HepG2 (cell line): ENCODE data around the gene MAN2C1. TPM values are rescaled to one million over a fixed set of nuclear protein-coding genes. Genes with fewer than 3 reads are reported as not detected.
A peak's percentile ranks its signal among the peaks of the same experiment; 100 is the strongest.

ENCODE experiments used
- ATAC-seq: fragments of 200-7000 bp; cut with Tn5 transposase; 3 replicates; pipeline ENCODE4 v1.9.1; 2020; ENCODE audit warnings: mild to moderate bottlenecking, moderate library complexity
- BruUV-seq: library from RNA; stranded (reverse); fragments of 400-500 nt; replicated peaks from 2 replicates; lab custom pipeline; 2021; lab: Mats Ljungman, UMichigan
- CTCF ChIA-PET: fragments of 300-600 bp; formaldehyde crosslinking; extraction: SDS; loops from one replicate; lab custom pipeline; 2021; ENCODE audit warnings: low total read pairs, inconsistent platforms, low intra/inter-chr PET ratio; lab: Yijun Ruan, JAX
- POLR2A ChIA-PET: fragments of 350-600 bp; sonication (Branson Sonifier 250); formaldehyde crosslinking; loops from one replicate; lab custom pipeline; 2020; ENCODE audit warnings: antibody characterized with exemption, inconsistent platforms; lab: Yijun Ruan, JAX
- DNase-seq: peaks from one replicate; pipeline ENCODE4 v3.0.0-alpha.2; 2015; ENCODE audit warnings: low spot score
- FAIRE-seq: peaks from 3 replicates; lab custom pipeline; 2011; peaks lifted over from hg19 to GRCh38; lab: Jason Lieb, UNC
- H2AFZ ChIP-seq: one replicate; pipeline ENCODE4 v1.6.1; 2011; ENCODE audit warnings: low read length, inconsistent platforms
- H3K27ac ChIP-seq: fragments of 300-600 bp; 3 replicates; pipeline ENCODE4 v1.8.0; 2011; ENCODE audit warnings: mixed run types, mild to moderate bottlenecking, mixed read lengths, low read length, inconsistent platforms; ENCODE audit not compliant: insufficient read depth; ENCODE audit errors: extremely low read length
- H3K27me3 ChIP-seq, 2 experiments: fragments of 200-600 bp in 1 of 2; 2 replicates in 1 of 2; 3 replicates in 1 of 2; pipeline versions ENCODE4 v1.6.0 to v1.8.0; 2011; ENCODE audit warnings: low read length in 2 of 2, mild to moderate bottlenecking in 2 of 2, moderate library complexity in 2 of 2, inconsistent platforms in 1 of 2; ENCODE audit not compliant: insufficient read depth in 2 of 2, control insufficient read depth in 1 of 2
- H3K36me3 ChIP-seq, 2 experiments: fragments of 200-600 bp in 1 of 2; replicated peaks in 1 of 2; 2 replicates in 1 of 2; 3 replicates in 1 of 2; pipeline versions ENCODE4 v1.5.1 to v1.8.0; 2011; ENCODE audit warnings: low read length in 2 of 2, inconsistent platforms in 1 of 2; ENCODE audit not compliant: insufficient read depth in 2 of 2, control insufficient read depth in 1 of 2
- H3K4me1 ChIP-seq: 2 replicates; pipeline ENCODE4 v1.5.1; 2012; ENCODE audit warnings: low read length, inconsistent platforms; ENCODE audit not compliant: insufficient read depth
- H3K4me2 ChIP-seq: 2 replicates; pipeline ENCODE4 v1.6.0; 2011; ENCODE audit warnings: low read depth, low read length, inconsistent platforms
- H3K4me3 ChIP-seq, 3 experiments: fragments of 200-600 bp in 1 of 3; sonication (generic), shearing (Covaris generic) in 1 of 3; replicated peaks in 1 of 3; 2 replicates each; pipeline ENCODE4 v1.5.1; 2011 to 2016; ENCODE audit warnings: low read length in 3 of 3, inconsistent platforms in 2 of 3, low read depth in 2 of 3, mild to moderate bottlenecking in 2 of 3, control low read depth in 1 of 3, mixed read lengths in 1 of 3; ENCODE audit not compliant: insufficient read depth in 1 of 3
- H3K79me2 ChIP-seq: one replicate; pipeline ENCODE4 v1.6.1; 2011; ENCODE audit warnings: low read length, inconsistent platforms; ENCODE audit not compliant: insufficient read depth
- H3K9ac ChIP-seq: 2 replicates; pipeline ENCODE4 v1.6.0; 2011; ENCODE audit warnings: mild to moderate bottlenecking, low read depth, low read length, inconsistent platforms; ENCODE audit not compliant: insufficient read depth
- H3K9me3 ChIP-seq: 2 replicates; pipeline ENCODE4 v1.5.1; 2012; ENCODE audit warnings: mild to moderate bottlenecking, low read length
- H4K20me1 ChIP-seq: 2 replicates; pipeline ENCODE4 v1.6.0; 2011; ENCODE audit warnings: inconsistent platforms, mild to moderate bottlenecking, low read length, moderate library complexity; ENCODE audit not compliant: insufficient read depth
- AGO2 ChIP-seq: fragments of 200-400 bp; formaldehyde crosslinking; optimal IDR thresholded peaks from 2 replicates; pipeline ENCODE3; 2017; ENCODE audit warnings: mild to moderate bottlenecking, low read depth, low read length, moderate library complexity
- FOSL2 ChIP-seq: sonication (generic); formaldehyde crosslinking; IDR thresholded peaks from 2 replicates; pipeline ENCODE4 v1.4.0; 2020; ENCODE audit warnings: missing genetic modification reagents
- RBFOX2 ChIP-seq: fragments of 200-400 bp; formaldehyde crosslinking; IDR thresholded peaks from 2 replicates; pipeline ENCODE4 v1.6.1; 2017; ENCODE audit warnings: low read depth, mild to moderate bottlenecking, low read length
- SMAD9 ChIP-seq: sonication (generic); formaldehyde crosslinking; IDR thresholded peaks from 2 replicates; pipeline ENCODE4 v1.5.1; 2020; ENCODE audit warnings: mild to moderate bottlenecking, missing genetic modification reagents
- SP2 ChIP-seq: sonication (generic); formaldehyde crosslinking; IDR thresholded peaks from 2 replicates; pipeline ENCODE4 v1.5.1; 2020; ENCODE audit warnings: mild to moderate bottlenecking, missing genetic modification reagents
- ZBTB33 ChIP-seq: sonication (generic); formaldehyde crosslinking; IDR thresholded peaks from 2 replicates; pipeline ENCODE4 v1.4.0; 2020; ENCODE audit warnings: missing genetic modification reagents
- ZFP91 ChIP-seq: sonication (generic); formaldehyde crosslinking; IDR thresholded peaks from 2 replicates; pipeline ENCODE4 v1.9.0; 2022; ENCODE audit warnings: missing genetic modification reagents, mild to moderate bottlenecking, borderline replicate concordance
- ZKSCAN1 ChIP-seq: fragments of 150-350 bp; IDR thresholded peaks from 2 replicates; pipeline ENCODE4 v1.6.1; 2014; ENCODE audit warnings: low read length
- ZNF503 ChIP-seq: sonication (generic); formaldehyde crosslinking; IDR thresholded peaks from 2 replicates; pipeline ENCODE4 v1.4.0; 2020; ENCODE audit warnings: missing genetic modification reagents
- ZNF512 ChIP-seq: sonication (generic); formaldehyde crosslinking; IDR thresholded peaks from 2 replicates; pipeline ENCODE4 v1.4.0; 2020; ENCODE audit warnings: mild to moderate bottlenecking, missing genetic modification reagents
- WGBS: methylation state at CpG from one replicate; pipeline ENCODE4 v1.1.6; 2017; ENCODE audit warnings: low lambda C conversion rate; 5-methylcytosine and 5-hydroxymethylcytosine counted together
- in situ Hi-C: cut with HindIII; loops from 2 replicates; pipeline ENCODE4 v1.10.0; 2017; ENCODE audit warnings: low pct_unique_long_range_greater_than_20kb; ENCODE audit not compliant: extremely low pct_ligation_motif_present
- intact Hi-C: fragments of 100-400 bp; cut with micrococcal nuclease; formaldehyde crosslinking; loops from one replicate; pipeline ENCODE4 v1.10.0; 2022; ENCODE audit not compliant: unreplicated experiment
- polyA plus RNA-seq, 8 experiments: library from polyadenylated mRNA; depleted of rRNA in 3 of 8; stranded (reverse) in 7 of 8; unstranded in 1 of 8; fragments of >200 nt; fragmentation: Illumina TruSeq in 4 of 8; extraction: Trizol in 4 of 8; gene quantifications; 2 replicates each; pipeline versions ENCODE4 v1.2.1 to v1.2.3, GENCODE V29; 2011 to 2016; ENCODE audit warnings: low read depth in 4 of 8, missing spikeins in 1 of 8, mixed read lengths in 1 of 8; ENCODE audit not compliant: insufficient read depth in 1 of 8
- total RNA-seq, 5 experiments: library from RNA; depleted of rRNA; stranded (reverse); fragments of >200 nt; fragmentation: Illumina TruSeq; extraction: Trizol; gene quantifications; 2 replicates each; pipeline ENCODE4 v1.2.3, GENCODE V29; 2016; ENCODE audit warnings: low read depth in 1 of 5

Gene MAN2C1
- total and polyA plus RNA-seq, 2 of the 13 experiments (the other 11 are each of a cell fraction or from before 2014, with no cell fraction given) = 62.6 to 71.0 TPM

- H3K4me1 ChIP-seq = peaks cover 6% of the 10 kb centered on the region
- no TSS peak for BruUV-seq
- 100% methylated on average over 1 of the region's 13 CpGs for WGBS
- no peaks in the 10 kb centered on the region for H3K27me3 ChIP-seq
- peaks cover 18 to 48% of the 10 kb centered on the region in 2 experiments for H3K36me3 ChIP-seq
- TF ChIP-seq ZBTB33 (peak; percentile 55; the same call in 1 of the 2 replicates), ZNF503 (CRISPR knock-in tag) (no peak), SMAD9 (CRISPR knock-in tag) (no peak), ZKSCAN1 (no peak), AGO2 (peak; percentile 55), FOSL2 (CRISPR knock-in tag) (no peak), ZNF512 (CRISPR knock-in tag) (no peak), ZFP91 (CRISPR knock-in tag) (0 out of 2 replicates have a peak, but pooled peaks have one; percentile 19), RBFOX2 (0 out of 2 replicates have a peak, but pooled peaks have one; percentile 28), SP2 (CRISPR knock-in tag) (no peak)
- no peak overlapping the region for H3K27ac ChIP-seq
- no peaks in the 10 kb centered on the region for H3K79me2 ChIP-seq
- in situ Hi-C loops = loop anchor here (10.0 kb wide), 1 partner anchor 283 kb away; the partner anchor contains the start of genes IMP3 and SNX33
- ChIA-PET POLR2A (interaction anchor here (2.2 kb wide), 1 partner anchor 8 kb away, joined by 7 read pairs; no protein-coding TSS in a partner anchor), CTCF (no interaction called here)
- H3K4me3 ChIP-seq = no peak overlapping the region
- peak; percentile 11 for ATAC-seq
- no peak overlapping the region for H3K9ac ChIP-seq
- no peaks in the 10 kb centered on the region for H3K9me3 ChIP-seq
- no peak overlapping the region for H2AFZ ChIP-seq
- H4K20me1 ChIP-seq = no peaks in the 10 kb centered on the region
- H3K4me2 ChIP-seq = no peak overlapping the region
- no peak for DNase-seq
- intact Hi-C loops = loop anchor here (10.0 kb wide), 1 partner anchor 323 kb away; no protein-coding TSS in a partner anchor
- FAIRE-seq = no peak
These were observed 6.3 kb downstream of the MAN2C1 start for GRCh38 chr15:75361989-75362641.
